B cell (primary cell): Measurements from ENCODE around the gene C12orf75.

ENCODE experiments used
- CTCF ChIP-seq: fragments of 200-600 bp; IDR thresholded peaks from one replicate; pipeline ENCODE4 v1.8.0; 2022; ENCODE audit warnings: antibody characterized with exemption, mild to moderate bottlenecking
- EZH2 ChIP-seq: IDR thresholded peaks from 2 replicates; pipeline ENCODE4 v1.6.1; 2012; ENCODE audit warnings: borderline replicate concordance, low read depth, mild to moderate bottlenecking, moderate library complexity, low read length; ENCODE audit not compliant: insufficient read depth, poor library complexity, severe bottlenecking

GRCh38 chr12:105285378-105285777 lies 45.1 kb upstream of the C12orf75 start:
- no peak for TF ChIP-seq EZH2
- TF ChIP-seq CTCF = no peak
